ENCODE data around the gene FOXE3. TPM values are rescaled to one million over a fixed set of nuclear protein-coding genes. Genes with fewer than 3 reads are reported as not detected.

Gene FOXE3
- total and polyA plus RNA-seq, 2 of the 8 experiments (the other 6 are each of a cell fraction or from before 2014, with no cell fraction given): 0.18 TPM; not detected in 1

DNA sequence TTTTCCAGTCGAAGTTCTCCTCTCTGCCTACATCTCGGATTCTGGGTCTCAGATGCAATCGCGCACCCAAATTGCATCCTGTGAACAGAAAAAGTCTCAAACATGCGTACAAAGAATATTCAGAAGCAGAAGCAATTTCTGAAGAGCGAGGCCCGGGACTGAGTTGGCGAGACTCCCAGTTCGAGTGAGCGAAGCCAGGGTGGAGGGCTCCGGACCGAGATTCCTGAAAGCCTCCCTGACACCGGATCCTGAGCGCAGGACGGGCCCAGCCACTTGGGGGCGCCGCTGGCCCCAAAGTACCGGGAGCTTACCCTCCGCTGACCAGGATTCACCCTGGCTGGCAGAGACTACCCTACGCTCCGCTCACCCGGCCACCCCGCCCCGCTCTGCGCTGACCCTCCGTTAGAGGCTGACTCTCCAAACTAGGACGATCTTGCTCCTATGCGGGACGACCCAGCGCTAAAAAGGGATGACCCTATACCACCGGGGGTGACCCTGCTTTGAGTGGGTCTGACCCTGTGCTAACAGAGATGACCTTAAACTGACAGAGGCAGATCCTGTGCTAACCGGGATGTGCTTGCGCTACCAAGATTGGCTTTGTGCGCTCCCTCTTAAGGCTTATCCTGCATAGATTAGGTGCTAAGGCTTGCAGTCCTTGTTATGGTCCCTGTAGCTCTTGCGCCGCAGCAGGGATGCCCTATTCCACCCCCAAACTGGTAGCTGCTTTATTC is 33.9 kb downstream of the FOXE3 start (continued):
- TF ChIP-seq YY1 (IDR thresholded peaks at IDR 0.05; ENCODE audit: low read depth, low read length) (no peak), SIN3A (conservative IDR thresholded peaks at IDR 0.05 in 1 of 2, IDR thresholded peaks at IDR 0.05 in 1 of 2; ENCODE audit: low read depth in 1 of 2, low read length in 2 of 2) (no peak), POU5F1 (IDR thresholded peaks at IDR 0.05; ENCODE audit: low read depth, low read length) (no peak), SIRT6 (IDR thresholded peaks at IDR 0.05; ENCODE audit: low read length) (no peak)

Measured in H1 (cell line).